GM12878 (cell line): Measurements from ENCODE around the gene ECEL1.

Experiments
- ATF2 ChIP-seq: IDR thresholded peaks from 2 replicates; pipeline ENCODE4 v1.6.1; 2012; ENCODE audit warnings: low read length, inconsistent platforms
- CTCF ChIP-seq, 3 experiments: IDR thresholded peaks in 2 of 3; conservative IDR thresholded peaks in 1 of 3; 2 replicates each; pipeline ENCODE4 v1.5.1; 2011; ENCODE audit warnings: low read depth in 3 of 3, low read length in 3 of 3, mild to moderate bottlenecking in 3 of 3, control low read depth in 2 of 3, moderate library complexity in 2 of 3, inconsistent platforms in 1 of 3, mixed read lengths in 1 of 3; ENCODE audit not compliant: control insufficient read depth in 2 of 3, insufficient read depth in 1 of 3; ENCODE audit errors: extremely low read depth in 1 of 3
- HCFC1 ChIP-seq: fragments of 150-350 bp; IDR thresholded peaks from 2 replicates; pipeline ENCODE4 v1.6.1; 2014; ENCODE audit warnings: low read length
- HDAC2 ChIP-seq: fragments of 200-600 bp; sonication (generic); IDR thresholded peaks from 2 replicates; pipeline ENCODE4 v1.6.1; 2017
- JUND ChIP-seq: IDR thresholded peaks from 2 replicates; pipeline ENCODE4 v1.6.1; 2012; ENCODE audit warnings: low read depth, mild to moderate bottlenecking, low read length, improper control_type of control experiment, moderate library complexity
- POLR2A ChIP-seq: IDR thresholded peaks from 2 replicates; pipeline ENCODE4 v1.6.1; 2011; ENCODE audit warnings: low read depth, mild to moderate bottlenecking, low read length
- SREBF2 ChIP-seq: IDR thresholded peaks from 2 replicates; pipeline ENCODE4 v1.6.1; 2012; ENCODE audit warnings: mild to moderate bottlenecking, low read length
- TCF12 ChIP-seq: IDR thresholded peaks from 2 replicates; pipeline ENCODE4 v1.6.1; 2011; ENCODE audit warnings: low read depth, mild to moderate bottlenecking, low read length
- USF2 ChIP-seq: IDR thresholded peaks from 2 replicates; pipeline ENCODE4 v1.6.1; 2011; ENCODE audit warnings: low read depth, low read length, improper control_type of control experiment, borderline replicate concordance
- ZBTB33 ChIP-seq: fragments of 450-650 bp; IDR thresholded peaks from 2 replicates; pipeline ENCODE4 v1.6.1; 2017; ENCODE audit warnings: mild to moderate bottlenecking
- ZZZ3 ChIP-seq: IDR thresholded peaks from 2 replicates; pipeline ENCODE4 v1.6.1; 2011; ENCODE audit warnings: low read depth; ENCODE audit not compliant: control insufficient read depth, insufficient read length
- TF ChIP-seq, protein P1 (sequence below): IDR thresholded peaks from 2 replicates; pipeline ENCODE4 v1.6.1; 2012; ENCODE audit warnings: improper control_type of control experiment, low read depth, low read length; ENCODE audit not compliant: insufficient replicate concordance

DNA sequence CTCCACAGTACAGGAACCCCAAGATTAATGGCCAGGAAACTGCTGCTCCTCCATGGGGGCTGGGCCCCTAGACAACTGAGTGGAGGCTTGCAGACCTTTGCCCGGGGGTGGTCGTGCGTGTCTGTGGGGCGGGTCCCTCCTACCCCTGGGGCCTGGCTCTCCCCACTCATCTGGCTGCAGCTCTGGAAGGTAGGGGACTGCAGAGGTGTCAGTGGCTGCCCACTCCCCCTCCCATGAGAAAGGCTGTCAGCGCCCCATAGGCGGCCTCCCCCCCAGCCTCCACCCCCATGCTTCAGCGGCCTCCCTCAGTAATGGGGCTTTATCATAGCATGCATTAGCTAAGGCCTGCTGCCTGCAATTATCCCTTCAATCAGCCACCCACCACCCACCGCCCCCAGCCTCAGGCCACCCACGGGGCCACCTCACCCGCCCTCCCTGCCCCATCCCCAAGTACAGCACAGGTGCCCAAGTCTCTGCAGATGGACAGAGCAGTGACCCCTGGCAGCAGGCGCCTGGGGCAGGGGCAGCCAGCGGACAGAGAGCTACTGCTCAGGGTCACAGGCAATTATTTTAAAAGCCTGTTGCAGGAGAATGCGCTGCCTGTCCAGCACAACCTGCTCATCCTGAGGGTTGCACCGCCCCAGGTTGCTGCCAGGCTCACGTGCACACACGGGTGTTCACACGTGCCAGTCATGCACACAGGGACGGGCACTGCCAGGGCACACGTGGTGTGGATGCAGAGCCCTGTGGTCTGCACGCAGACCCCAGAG lies 9.1 kb upstream of the ECEL1 start:
- TF ChIP-seq POLR2A (no peak), USF2 (no peak), HCFC1 (no peak), CTCF (IDR thresholded peaks at IDR 0.05 in 2 of 3, conservative IDR thresholded peaks at IDR 0.05 in 1 of 3; ENCODE audit: control insufficient read depth in 2 of 3, extremely low read depth in 1 of 3, insufficient read depth in 1 of 3, low read depth in 3 of 3, low read length in 3 of 3) (no peak), HDAC2 (no peak), ATF2 (no peak), TCF12 (no peak), JUND (no peak), SREBF2 (no peak), ZZZ3 (no peak), ZBTB33 (no peak)
- TF ChIP-seq, protein P1, sequence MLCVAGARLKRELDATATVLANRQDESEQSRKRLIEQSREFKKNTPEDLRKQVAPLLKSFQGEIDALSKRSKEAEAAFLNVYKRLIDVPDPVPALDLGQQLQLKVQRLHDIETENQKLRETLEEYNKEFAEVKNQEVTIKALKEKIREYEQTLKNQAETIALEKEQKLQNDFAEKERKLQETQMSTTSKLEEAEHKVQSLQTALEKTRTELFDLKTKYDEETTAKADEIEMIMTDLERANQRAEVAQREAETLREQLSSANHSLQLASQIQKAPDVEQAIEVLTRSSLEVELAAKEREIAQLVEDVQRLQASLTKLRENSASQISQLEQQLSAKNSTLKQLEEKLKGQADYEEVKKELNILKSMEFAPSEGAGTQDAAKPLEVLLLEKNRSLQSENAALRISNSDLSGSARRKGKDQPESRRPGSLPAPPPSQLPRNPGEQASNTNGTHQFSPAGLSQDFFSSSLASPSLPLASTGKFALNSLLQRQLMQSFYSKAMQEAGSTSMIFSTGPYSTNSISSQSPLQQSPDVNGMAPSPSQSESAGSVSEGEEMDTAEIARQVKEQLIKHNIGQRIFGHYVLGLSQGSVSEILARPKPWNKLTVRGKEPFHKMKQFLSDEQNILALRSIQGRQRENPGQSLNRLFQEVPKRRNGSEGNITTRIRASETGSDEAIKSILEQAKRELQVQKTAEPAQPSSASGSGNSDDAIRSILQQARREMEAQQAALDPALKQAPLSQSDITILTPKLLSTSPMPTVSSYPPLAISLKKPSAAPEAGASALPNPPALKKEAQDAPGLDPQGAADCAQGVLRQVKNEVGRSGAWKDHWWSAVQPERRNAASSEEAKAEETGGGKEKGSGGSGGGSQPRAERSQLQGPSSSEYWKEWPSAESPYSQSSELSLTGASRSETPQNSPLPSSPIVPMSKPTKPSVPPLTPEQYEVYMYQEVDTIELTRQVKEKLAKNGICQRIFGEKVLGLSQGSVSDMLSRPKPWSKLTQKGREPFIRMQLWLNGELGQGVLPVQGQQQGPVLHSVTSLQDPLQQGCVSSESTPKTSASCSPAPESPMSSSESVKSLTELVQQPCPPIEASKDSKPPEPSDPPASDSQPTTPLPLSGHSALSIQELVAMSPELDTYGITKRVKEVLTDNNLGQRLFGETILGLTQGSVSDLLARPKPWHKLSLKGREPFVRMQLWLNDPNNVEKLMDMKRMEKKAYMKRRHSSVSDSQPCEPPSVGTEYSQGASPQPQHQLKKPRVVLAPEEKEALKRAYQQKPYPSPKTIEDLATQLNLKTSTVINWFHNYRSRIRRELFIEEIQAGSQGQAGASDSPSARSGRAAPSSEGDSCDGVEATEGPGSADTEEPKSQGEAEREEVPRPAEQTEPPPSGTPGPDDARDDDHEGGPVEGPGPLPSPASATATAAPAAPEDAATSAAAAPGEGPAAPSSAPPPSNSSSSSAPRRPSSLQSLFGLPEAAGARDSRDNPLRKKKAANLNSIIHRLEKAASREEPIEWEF, result no peak
